T-helper 1 cell treated with Interleukin-12 subunit alpha and Interleukin-12 subunit beta and Interleukin-4 antibody, amounts not matched to agents 30 μg/mL and 1 μg/mL, for 36 hours (primary cell): ENCODE data around the gene GDI2.
"Not testable (repeated sequence)": the region's sequence is repeated elsewhere in the genome, so short reads cannot be mapped to it uniquely, and the experiment has no call there.

Experiments used
- H3K27ac Mint-ChIP-seq: one replicate; pipeline ENCODE4 v1.8.0; 2021; ENCODE audit warnings: mild to moderate bottlenecking, mixed read lengths
- H3K27me3 Mint-ChIP-seq: one replicate; pipeline ENCODE4 v1.8.0; 2021; ENCODE audit warnings: low read depth, mixed read lengths
- H3K36me3 Mint-ChIP-seq: one replicate; pipeline ENCODE4 v1.8.0; 2021; ENCODE audit warnings: low read depth, mixed read lengths
- H3K4me1 Mint-ChIP-seq: one replicate; pipeline ENCODE4 v1.8.0; 2021; ENCODE audit warnings: low read depth, mixed read lengths
- H3K4me3 Mint-ChIP-seq: one replicate; pipeline ENCODE4 v1.8.0; 2021; ENCODE audit warnings: mild to moderate bottlenecking, moderate library complexity, mixed read lengths
- H3K9me3 Mint-ChIP-seq: one replicate; pipeline ENCODE4 v1.8.0; 2021; ENCODE audit warnings: mixed read lengths

GDI2 gene

DNA sequence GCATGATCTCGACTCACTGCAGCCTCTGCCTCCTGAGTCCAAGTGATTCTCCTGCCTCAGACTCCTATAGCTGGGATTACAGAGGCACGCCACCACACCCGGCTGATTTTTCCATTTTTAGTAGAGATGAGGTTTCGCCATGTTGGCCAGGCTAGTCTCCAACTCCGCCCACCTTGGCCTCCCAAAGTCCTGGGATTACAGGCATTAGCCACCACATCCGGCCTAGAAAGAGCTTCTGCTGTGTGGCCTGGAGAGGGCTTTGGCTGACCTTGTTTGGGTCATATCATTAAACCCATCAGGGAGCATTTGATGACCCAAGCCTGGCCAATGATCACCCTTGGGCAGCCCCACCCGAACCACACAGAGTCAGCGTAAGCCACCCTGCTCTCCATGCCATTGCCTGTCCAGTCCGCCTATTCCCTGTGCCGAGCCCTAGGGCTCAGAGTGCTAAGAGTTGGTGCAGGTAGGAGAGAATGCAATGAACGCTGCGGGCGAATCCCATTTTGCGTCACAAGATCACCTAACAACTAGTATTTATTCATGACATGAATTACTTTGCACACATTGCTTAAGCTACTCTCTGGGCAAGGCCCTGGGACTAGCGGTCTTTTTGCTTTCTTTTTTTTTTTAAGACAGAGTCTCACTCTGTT is 22.3 kb upstream of the GDI2 start:
- no peak overlapping the region for H3K27ac Mint-ChIP-seq
- H3K4me3 Mint-ChIP-seq: no peak overlapping the region
- H3K9me3 Mint-ChIP-seq: no peaks in the 10 kb centered on the region
- no peaks in the 10 kb centered on the region for H3K36me3 Mint-ChIP-seq
- H3K27me3 Mint-ChIP-seq: peaks cover 3% of the 10 kb centered on the region
- no peaks in the 10 kb centered on the region for H3K4me1 Mint-ChIP-seq

DNA sequence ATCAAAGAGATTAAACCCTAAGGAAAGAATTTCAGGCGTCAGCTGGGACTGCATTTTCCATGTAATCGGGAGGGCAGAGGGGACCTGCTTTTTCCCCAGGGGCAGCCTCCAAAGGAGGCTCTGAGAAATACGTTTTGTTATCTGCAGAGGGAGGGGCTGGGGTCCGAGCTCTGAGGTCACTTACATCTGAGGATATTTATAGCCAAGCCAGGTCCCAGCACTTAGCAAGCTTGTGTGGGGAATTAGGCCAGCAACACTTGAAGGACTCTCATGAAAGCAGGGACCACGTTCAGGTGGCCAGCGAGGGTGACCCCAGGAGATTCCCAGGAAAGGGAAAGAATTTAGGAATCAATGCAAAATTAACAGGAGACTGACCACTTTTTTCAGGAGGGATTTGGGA is 20.6 kb upstream of the GDI2 start:
- Mint-ChIP-seq H3K36me3 (no peaks in the 10 kb centered on the region), H3K27ac (no peak overlapping the region), H3K9me3 (no peaks in the 10 kb centered on the region), H3K27me3 (no peaks in the 10 kb centered on the region), H3K4me1 (no peaks in the 10 kb centered on the region), H3K4me3 (no peak overlapping the region)

GRCh38 chr10:5832946-5833345 is 19.7 kb upstream of the GDI2 start:
- H3K36me3 Mint-ChIP-seq: no peaks in the 10 kb centered on the region
- H3K27ac Mint-ChIP-seq: no peak overlapping the region
- H3K4me1 Mint-ChIP-seq: no peaks in the 10 kb centered on the region
- H3K4me3 Mint-ChIP-seq: no peak overlapping the region
- H3K27me3 Mint-ChIP-seq: no peaks in the 10 kb centered on the region
- no peaks in the 10 kb centered on the region for H3K9me3 Mint-ChIP-seq

DNA sequence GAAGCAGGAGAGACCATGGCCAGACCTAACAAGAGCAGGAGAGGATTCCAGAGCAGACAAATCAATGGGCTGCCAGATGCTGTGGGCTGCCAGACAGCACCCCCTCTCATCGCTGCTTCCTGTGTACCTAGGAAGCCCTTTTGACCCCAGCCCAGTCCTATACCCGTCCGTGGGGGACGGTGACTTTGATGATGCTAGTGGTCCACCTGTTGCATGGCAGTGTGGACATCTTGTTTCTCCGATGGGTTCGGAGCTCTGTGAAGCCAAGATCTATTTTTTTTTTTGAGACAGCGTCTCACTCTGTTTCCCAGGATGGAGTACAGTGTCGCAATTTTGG is 18.2 kb upstream of the GDI2 start:
- Mint-ChIP-seq H3K4me3 (no peak overlapping the region), H3K27me3 (no peaks in the 10 kb centered on the region), H3K9me3 (no peaks in the 10 kb centered on the region), H3K27ac (no peak overlapping the region), H3K36me3 (no peaks in the 10 kb centered on the region), H3K4me1 (no peaks in the 10 kb centered on the region)

DNA sequence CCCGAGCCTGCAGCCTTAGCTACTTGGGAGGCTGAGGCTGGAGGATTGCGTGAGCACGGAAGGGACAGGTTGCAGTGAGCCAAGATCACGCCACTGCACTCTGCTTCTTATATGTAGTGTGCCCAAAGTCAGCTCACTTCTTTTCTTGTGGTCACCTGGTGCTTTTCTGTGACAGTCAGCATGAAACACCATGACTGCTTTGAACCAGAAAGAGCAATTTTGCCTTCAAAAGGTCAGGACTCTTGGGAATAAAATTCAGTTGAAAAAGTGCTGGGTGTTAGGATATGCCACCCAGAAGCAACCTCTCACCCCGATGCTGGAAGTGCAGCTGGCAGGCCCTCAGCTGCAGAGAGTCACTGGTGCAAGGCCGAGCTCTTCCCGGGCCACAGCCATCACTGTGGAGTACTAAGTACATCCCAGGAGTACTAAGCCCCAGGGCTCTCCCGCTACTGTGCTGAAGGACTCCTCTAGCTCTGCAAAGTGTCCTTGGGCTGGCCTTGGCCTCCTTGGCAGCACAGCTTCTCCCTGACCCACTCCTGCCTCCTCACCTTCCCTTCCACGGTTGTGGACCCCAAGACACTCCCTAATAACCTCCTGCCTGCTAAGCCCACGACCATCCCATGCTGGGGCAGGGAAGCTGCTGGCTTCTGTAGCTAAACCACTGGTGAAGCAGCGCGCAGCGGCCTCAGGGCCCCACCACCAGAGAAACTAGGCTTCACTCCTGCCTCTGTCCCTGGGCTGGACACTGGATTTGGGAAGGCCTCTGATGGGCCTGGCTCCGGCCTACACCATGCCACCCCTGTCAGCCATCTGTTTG is 17.6 kb upstream of the GDI2 start:
- Mint-ChIP-seq H3K4me1 (no peaks in the 10 kb centered on the region), H3K27ac (no peak overlapping the region), H3K27me3 (no peaks in the 10 kb centered on the region), H3K36me3 (no peaks in the 10 kb centered on the region), H3K9me3 (no peaks in the 10 kb centered on the region), H3K4me3 (no peak overlapping the region)

- Mint-ChIP-seq H3K27ac (no peak overlapping the region), H3K4me1 (no peaks in the 10 kb centered on the region), H3K9me3 (no peaks in the 10 kb centered on the region), H3K27me3 (no peaks in the 10 kb centered on the region), H3K36me3 (no peaks in the 10 kb centered on the region), H3K4me3 (no peak overlapping the region)
These were observed 16.0 kb upstream of the GDI2 start for GRCh38 chr10:5829267-5829666.

GRCh38 chr10:5828725-5829124 is 15.5 kb upstream of the GDI2 start:
- no peak overlapping the region for H3K27ac Mint-ChIP-seq
- H3K27me3 Mint-ChIP-seq: no peaks in the 10 kb centered on the region
- H3K4me1 Mint-ChIP-seq: no peaks in the 10 kb centered on the region
- H3K4me3 Mint-ChIP-seq: no peak overlapping the region
- no peaks in the 10 kb centered on the region for H3K36me3 Mint-ChIP-seq
- no peaks in the 10 kb centered on the region for H3K9me3 Mint-ChIP-seq

GRCh38 chr10:5827841-5828240 is 14.6 kb upstream of the GDI2 start:
- Mint-ChIP-seq H3K36me3 (no peaks in the 10 kb centered on the region), H3K4me3 (no peak overlapping the region), H3K4me1 (no peaks in the 10 kb centered on the region), H3K27ac (no peak overlapping the region), H3K27me3 (no peaks in the 10 kb centered on the region), H3K9me3 (no peaks in the 10 kb centered on the region)

DNA sequence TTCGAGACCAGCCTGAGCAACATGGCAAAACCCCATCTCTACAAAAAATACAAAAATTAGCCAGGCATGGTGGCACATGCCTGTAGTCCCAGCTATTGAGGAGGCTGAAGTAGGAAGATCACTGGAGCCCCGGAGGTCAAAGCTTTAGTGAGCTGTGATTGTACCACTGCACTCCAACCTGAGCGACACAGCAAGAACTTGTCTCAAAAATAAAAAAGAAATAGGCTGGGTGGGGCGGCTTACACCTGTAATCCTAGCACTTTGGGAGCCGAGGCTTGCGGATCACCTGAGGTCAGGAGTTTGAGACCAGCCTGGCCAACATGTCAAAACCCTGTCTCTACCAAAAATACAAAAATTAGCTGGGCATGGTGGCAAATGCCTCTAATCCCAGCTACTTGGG is 13.3 kb upstream of the GDI2 start:
- H3K9me3 Mint-ChIP-seq, H3K4me3 Mint-ChIP-seq, H3K27ac Mint-ChIP-seq, H3K4me1 Mint-ChIP-seq, H3K27me3 Mint-ChIP-seq, H3K36me3 Mint-ChIP-seq: not testable (repeated sequence)

GRCh38 chr10:5818894-5819293 is 5.7 kb upstream of the GDI2 start:
- no peaks in the 10 kb centered on the region for H3K27me3 Mint-ChIP-seq
- H3K36me3 Mint-ChIP-seq: peaks cover 6% of the 10 kb centered on the region
- peaks cover 4% of the 10 kb centered on the region for H3K9me3 Mint-ChIP-seq
- peaks cover 30% of the 10 kb centered on the region for H3K4me1 Mint-ChIP-seq
- H3K4me3 Mint-ChIP-seq: no peak overlapping the region
- no peak overlapping the region for H3K27ac Mint-ChIP-seq

GRCh38 chr10:5818048-5818331 is 4.8 kb upstream of the GDI2 start:
- Mint-ChIP-seq H3K36me3 (peaks cover 6% of the 10 kb centered on the region), H3K4me3 (no peak overlapping the region), H3K27me3 (no peaks in the 10 kb centered on the region), H3K27ac (no peak overlapping the region), H3K4me1 (peaks cover 30% of the 10 kb centered on the region), H3K9me3 (peaks cover 4% of the 10 kb centered on the region)

- Mint-ChIP-seq H3K4me3 (no peak overlapping the region), H3K9me3 (peaks cover 4% of the 10 kb centered on the region), H3K27me3 (no peaks in the 10 kb centered on the region), H3K36me3 (peaks cover 6% of the 10 kb centered on the region), H3K4me1 (peaks cover 30% of the 10 kb centered on the region), H3K27ac (peak overlapping the region; percentile 2)
These were observed 4.3 kb upstream of the GDI2 start for GRCh38 chr10:5817322-5818047.

DNA sequence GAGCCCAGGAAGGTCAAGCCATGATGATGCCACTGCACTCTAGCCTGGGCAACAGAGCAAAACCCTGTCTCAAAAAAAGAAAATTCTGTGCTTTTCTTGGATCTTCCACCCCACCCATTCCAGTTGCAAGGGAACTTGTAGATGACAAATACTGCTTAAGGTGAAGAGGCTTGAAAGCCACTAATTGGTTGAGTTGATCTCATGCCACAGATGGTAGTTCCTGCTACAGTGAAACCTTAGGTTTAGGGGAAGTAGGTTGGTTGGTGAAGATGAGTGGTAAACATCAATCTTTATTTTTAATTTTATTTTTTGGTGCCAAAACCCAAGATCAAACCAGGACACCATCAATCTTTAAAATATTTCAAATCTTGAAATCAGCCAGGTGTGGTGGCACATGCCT is 2.9 kb upstream of the GDI2 start:
- Mint-ChIP-seq H3K27ac (no peak overlapping the region), H3K36me3 (peaks cover 9% of the 10 kb centered on the region), H3K4me1 (peaks cover 35% of the 10 kb centered on the region), H3K27me3 (no peaks in the 10 kb centered on the region), H3K9me3 (peaks cover 4% of the 10 kb centered on the region), H3K4me3 (no peak overlapping the region)

DNA sequence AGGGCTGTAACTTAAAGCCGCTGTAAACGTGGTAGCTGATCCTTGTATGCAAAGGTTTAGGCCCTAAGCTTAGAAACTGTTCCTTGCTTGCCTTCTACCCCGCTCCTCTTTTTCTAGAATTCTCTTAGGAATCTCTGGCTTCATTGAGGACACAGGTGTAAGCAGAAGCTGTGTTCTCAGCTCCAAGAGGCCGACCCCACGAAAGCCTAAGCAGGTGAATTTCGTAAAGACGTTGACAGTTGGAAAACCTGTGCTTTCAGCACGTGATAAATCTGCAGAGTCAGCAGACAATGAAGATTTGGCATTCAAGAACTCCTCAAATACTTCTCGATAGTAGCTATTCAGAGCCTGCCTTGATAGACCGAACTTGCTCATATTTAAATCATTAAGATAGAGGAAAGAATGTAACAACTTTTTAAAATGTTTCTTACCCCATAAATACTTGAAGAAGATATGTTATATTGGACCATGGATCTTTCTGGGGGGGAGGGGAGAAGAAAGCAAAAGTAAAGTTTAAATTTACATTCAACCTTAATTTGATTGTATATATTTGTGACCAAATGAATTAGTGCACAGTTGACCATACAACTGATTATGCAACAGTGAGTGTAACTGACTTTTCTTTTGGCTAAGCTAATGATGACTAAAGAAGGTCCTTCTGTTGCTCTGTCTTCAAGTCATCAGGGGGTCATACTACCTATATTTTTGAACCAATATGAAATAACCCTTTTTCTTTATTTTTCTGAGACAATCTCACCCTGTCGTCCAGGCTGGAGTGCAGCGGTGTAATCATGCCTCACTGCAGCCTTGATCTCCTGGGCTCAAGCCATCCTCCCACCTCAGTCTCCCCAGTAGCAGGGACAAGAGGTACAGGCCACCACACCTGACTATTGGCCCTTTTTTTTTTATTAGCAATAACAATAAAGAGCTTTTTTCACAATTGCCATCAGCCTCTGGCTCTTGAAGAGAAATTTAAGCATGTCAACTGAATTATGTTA is 1.2 kb upstream of the GDI2 start:
- Mint-ChIP-seq H3K4me1 (peaks cover 38% of the 10 kb centered on the region), H3K4me3 (peak overlapping the region; percentile 89), H3K9me3 (no peaks in the 10 kb centered on the region), H3K27me3 (no peaks in the 10 kb centered on the region), H3K36me3 (peaks cover 9% of the 10 kb centered on the region), H3K27ac (peak overlapping the region; percentile 84)
